ENCODE measurements around the gene CREBBP.

CREBBP gene

GRCh38 chr16:3791701-3792100, 88.8 kb downstream of the CREBBP start:
- Mint-ChIP-seq H3K9me3 (no peaks in the 10 kb centered on the region), H3K27me3 (ENCODE audit: low read depth) (peaks cover 15% of the 10 kb centered on the region), H3K27ac (no peak overlapping the region), H3K36me3 (ENCODE audit: low read depth) (peaks cover 48% of the 10 kb centered on the region), H3K4me3 (no peak overlapping the region), H3K4me1 (ENCODE audit: low read depth) (peaks cover 46% of the 10 kb centered on the region)

GRCh38 chr16:3789375-3790099, 91.0 kb downstream of the CREBBP start:
- Mint-ChIP-seq H3K4me3 (peak overlapping the region; percentile 69), H3K36me3 (ENCODE audit: low read depth) (peaks cover 54% of the 10 kb centered on the region), H3K9me3 (no peaks in the 10 kb centered on the region), H3K27ac (peak overlapping the region; percentile 63), H3K27me3 (ENCODE audit: low read depth) (peaks cover 11% of the 10 kb centered on the region), H3K4me1 (ENCODE audit: low read depth) (peaks cover 39% of the 10 kb centered on the region)

GRCh38 chr16:3788711-3789374, 91.7 kb downstream of the CREBBP start:
- Mint-ChIP-seq H3K4me1 (ENCODE audit: low read depth) (peaks cover 38% of the 10 kb centered on the region), H3K27me3 (ENCODE audit: low read depth) (peaks cover 11% of the 10 kb centered on the region), H3K4me3 (no peak overlapping the region), H3K36me3 (ENCODE audit: low read depth) (peaks cover 58% of the 10 kb centered on the region), H3K27ac (peak overlapping the region; percentile 63), H3K9me3 (no peaks in the 10 kb centered on the region)

- peaks cover 59% of the 10 kb centered on the region for H3K36me3 Mint-ChIP-seq (ENCODE audit: low read depth)
- H3K27ac Mint-ChIP-seq: no peak overlapping the region
- H3K9me3 Mint-ChIP-seq: no peaks in the 10 kb centered on the region
- H3K4me3 Mint-ChIP-seq: no peak overlapping the region
- H3K4me1 Mint-ChIP-seq (ENCODE audit: low read depth): peaks cover 33% of the 10 kb centered on the region
- H3K27me3 Mint-ChIP-seq (ENCODE audit: low read depth): peaks cover 11% of the 10 kb centered on the region
Measured at GRCh38 chr16:3787924-3788661, 92.4 kb downstream of the CREBBP start.

GRCh38 chr16:3785413-3785812, 95.1 kb downstream of the CREBBP start:
- Mint-ChIP-seq H3K27ac (no peak overlapping the region), H3K9me3 (no peaks in the 10 kb centered on the region), H3K36me3 (ENCODE audit: low read depth) (peaks cover 36% of the 10 kb centered on the region), H3K4me3 (no peak overlapping the region), H3K4me1 (ENCODE audit: low read depth) (peaks cover 20% of the 10 kb centered on the region), H3K27me3 (ENCODE audit: low read depth) (peaks cover 6% of the 10 kb centered on the region)

- Mint-ChIP-seq H3K4me1 (ENCODE audit: low read depth) (peaks cover 5% of the 10 kb centered on the region), H3K9me3 (no peaks in the 10 kb centered on the region), H3K27me3 (ENCODE audit: low read depth) (no peaks in the 10 kb centered on the region), H3K36me3 (ENCODE audit: low read depth) (peaks cover 30% of the 10 kb centered on the region), H3K27ac (no peak overlapping the region), H3K4me3 (no peak overlapping the region)
Measured at GRCh38 chr16:3783516-3783915, 97.0 kb downstream of the CREBBP start.

- H3K27ac Mint-ChIP-seq: no peak overlapping the region
Measured at GRCh38 chr16:3782566-3782965, 97.9 kb downstream of the CREBBP start.

GRCh38 chr16:3781421-3781820, 99.1 kb downstream of the CREBBP start:
- Mint-ChIP-seq H3K27me3 (ENCODE audit: low read depth) (no peaks in the 10 kb centered on the region), H3K9me3 (no peaks in the 10 kb centered on the region), H3K4me3 (no peak overlapping the region), H3K4me1 (ENCODE audit: low read depth) (peaks cover 4% of the 10 kb centered on the region), H3K36me3 (ENCODE audit: low read depth) (peaks cover 30% of the 10 kb centered on the region), H3K27ac (no peak overlapping the region)

More at GRCh38 chr16:3782566-3782965, 97.9 kb downstream of the CREBBP start:
- Mint-ChIP-seq H3K36me3 (ENCODE audit: low read depth) (peaks cover 30% of the 10 kb centered on the region), H3K4me3 (no peak overlapping the region), H3K27me3 (ENCODE audit: low read depth) (no peaks in the 10 kb centered on the region), H3K9me3 (no peaks in the 10 kb centered on the region), H3K4me1 (ENCODE audit: low read depth) (peaks cover 2% of the 10 kb centered on the region)

- H3K9me3 Mint-ChIP-seq: no peaks in the 10 kb centered on the region
- no peaks in the 10 kb centered on the region for H3K27me3 Mint-ChIP-seq (ENCODE audit: low read depth)
- peaks cover 27% of the 10 kb centered on the region for H3K36me3 Mint-ChIP-seq (ENCODE audit: low read depth)
- H3K27ac Mint-ChIP-seq: no peak overlapping the region
- H3K4me1 Mint-ChIP-seq (ENCODE audit: low read depth): peaks cover 4% of the 10 kb centered on the region
- H3K4me3 Mint-ChIP-seq: no peak overlapping the region
Measured at GRCh38 chr16:3780570-3780969, 99.9 kb downstream of the CREBBP start.

- no peak overlapping the region for H3K4me3 Mint-ChIP-seq
- H3K27ac Mint-ChIP-seq: no peak overlapping the region
- H3K9me3 Mint-ChIP-seq: no peaks in the 10 kb centered on the region
- no peaks in the 10 kb centered on the region for H3K27me3 Mint-ChIP-seq (ENCODE audit: low read depth)
- H3K36me3 Mint-ChIP-seq (ENCODE audit: low read depth): peaks cover 27% of the 10 kb centered on the region
- H3K4me1 Mint-ChIP-seq (ENCODE audit: low read depth): peaks cover 7% of the 10 kb centered on the region
Measured at GRCh38 chr16:3776316-3776715, 104.2 kb downstream of the CREBBP start.

- no peak overlapping the region for H3K27ac Mint-ChIP-seq
- H3K4me3 Mint-ChIP-seq: no peak overlapping the region
- no peaks in the 10 kb centered on the region for H3K27me3 Mint-ChIP-seq (ENCODE audit: low read depth)
- no peaks in the 10 kb centered on the region for H3K9me3 Mint-ChIP-seq
- H3K4me1 Mint-ChIP-seq (ENCODE audit: low read depth): peaks cover 5% of the 10 kb centered on the region
- peaks cover 33% of the 10 kb centered on the region for H3K36me3 Mint-ChIP-seq (ENCODE audit: low read depth)
Measured at GRCh38 chr16:3774819-3775218, 105.7 kb downstream of the CREBBP start.

- H3K4me3 Mint-ChIP-seq: no peak overlapping the region
- no peaks in the 10 kb centered on the region for H3K9me3 Mint-ChIP-seq
- H3K27ac Mint-ChIP-seq: no peak overlapping the region
- peaks cover 5% of the 10 kb centered on the region for H3K4me1 Mint-ChIP-seq (ENCODE audit: low read depth)
- H3K27me3 Mint-ChIP-seq (ENCODE audit: low read depth): no peaks in the 10 kb centered on the region
- H3K36me3 Mint-ChIP-seq (ENCODE audit: low read depth): peaks cover 30% of the 10 kb centered on the region
Measured at GRCh38 chr16:3774156-3774767, 106.3 kb downstream of the CREBBP start.

- Mint-ChIP-seq H3K27ac (no peak overlapping the region), H3K9me3 (no peaks in the 10 kb centered on the region), H3K36me3 (ENCODE audit: low read depth) (peaks cover 35% of the 10 kb centered on the region), H3K4me3 (no peak overlapping the region), H3K27me3 (ENCODE audit: low read depth) (no peaks in the 10 kb centered on the region), H3K4me1 (ENCODE audit: low read depth) (peaks cover 5% of the 10 kb centered on the region)
Measured at GRCh38 chr16:3773663-3774062, 106.8 kb downstream of the CREBBP start.

- H3K4me3 Mint-ChIP-seq: no peak overlapping the region
- peaks cover 41% of the 10 kb centered on the region for H3K36me3 Mint-ChIP-seq (ENCODE audit: low read depth)
- no peaks in the 10 kb centered on the region for H3K27me3 Mint-ChIP-seq (ENCODE audit: low read depth)
- no peaks in the 10 kb centered on the region for H3K9me3 Mint-ChIP-seq
- peaks cover 3% of the 10 kb centered on the region for H3K4me1 Mint-ChIP-seq (ENCODE audit: low read depth)
- H3K27ac Mint-ChIP-seq: no peak overlapping the region
Measured at GRCh38 chr16:3771513-3771912, 109.0 kb downstream of the CREBBP start.
